Karpas-422 (cell line): Measurements from ENCODE around the gene ETS2. TPM values are rescaled to one million over a fixed set of nuclear protein-coding genes. Genes with fewer than 3 reads are reported as not detected.
A peak's percentile ranks its signal among the peaks of the same experiment; 100 is the strongest.

Experiments used
- DNase-seq: peaks from one replicate; pipeline ENCODE4 v3.0.0-alpha.2; 2015
- H2AFZ ChIP-seq: fragments of 200-600 bp; sonication (generic); 2 replicates; pipeline ENCODE4 v1.6.1; 2014; ENCODE audit warnings: antibody characterized with exemption, low read length, mixed read lengths
- H3K27ac ChIP-seq: fragments of 200-600 bp; sonication (generic); 2 replicates; pipeline ENCODE4 v1.5.1; 2014; ENCODE audit warnings: mild to moderate bottlenecking, low read length, moderate library complexity
- H3K27me3 ChIP-seq: fragments of 200-600 bp; sonication (generic); 2 replicates; pipeline ENCODE4 v1.6.1; 2014; ENCODE audit warnings: low read length, mixed read lengths
- H3K36me3 ChIP-seq: fragments of 200-600 bp; sonication (generic); 2 replicates; pipeline ENCODE4 v1.6.1; 2014; ENCODE audit warnings: low read length, mixed read lengths; ENCODE audit not compliant: insufficient read depth
- H3K4me1 ChIP-seq: fragments of 200-600 bp; sonication (generic); 2 replicates; pipeline ENCODE4 v1.6.1; 2014; ENCODE audit warnings: mild to moderate bottlenecking, low read length, mixed read lengths
- H3K4me2 ChIP-seq: fragments of 200-600 bp; sonication (generic); 2 replicates; pipeline ENCODE4 v1.6.1; 2014; ENCODE audit warnings: low read length, low read depth, mild to moderate bottlenecking; ENCODE audit not compliant: poor library complexity, severe bottlenecking
- H3K4me3 ChIP-seq: fragments of 200-600 bp; sonication (generic); 2 replicates; pipeline ENCODE4 v1.5.1; 2014; ENCODE audit warnings: mild to moderate bottlenecking, antibody characterized with exemption, low read length, mixed read lengths
- H3K79me2 ChIP-seq: fragments of 200-600 bp; sonication (generic); 2 replicates; pipeline ENCODE4 v1.6.1; 2014; ENCODE audit warnings: mild to moderate bottlenecking, low read length, mixed read lengths
- H3K9ac ChIP-seq: fragments of 200-600 bp; sonication (generic); 2 replicates; pipeline ENCODE4 v1.6.0; 2014; ENCODE audit warnings: low read length
- H3K9me2 ChIP-seq: fragments of 200-600 bp; sonication (generic), shearing (Covaris generic); replicated peaks from 2 replicates; pipeline ENCODE4 v1.6.0; 2014; ENCODE audit warnings: mild to moderate bottlenecking, low read length, moderate library complexity; ENCODE audit not compliant: insufficient read depth
- H3K9me3 ChIP-seq: fragments of 300-700, 200-600 bp; sonication (generic); 2 replicates; pipeline ENCODE4 v1.6.1; 2014; ENCODE audit warnings: low read length, mixed read lengths
- H4K20me1 ChIP-seq: fragments of 200-600 bp; sonication (generic); 2 replicates; pipeline ENCODE4 v1.6.1; 2014; ENCODE audit warnings: mild to moderate bottlenecking, antibody characterized with exemption, low read length, low read depth; ENCODE audit not compliant: insufficient read depth
- total RNA-seq: library from RNA; depleted of rRNA; stranded (reverse); fragments of >200 nt; shearing (Covaris generic); gene quantifications from 2 replicates; pipeline ENCODE4 v1.2.3, GENCODE V29; 2014; ENCODE audit warnings: low replicate concordance

ETS2 gene
- total RNA-seq, 1 experiment from 2014 or later, result 12.9 TPM

- no peaks in the 10 kb centered on the region for H3K9me2 ChIP-seq
- peaks cover 60% of the 10 kb centered on the region for H3K79me2 ChIP-seq
- no peaks in the 10 kb centered on the region for H3K27me3 ChIP-seq
- peak overlapping the region; percentile 81 for H3K4me3 ChIP-seq
- peak overlapping the region; percentile 89; the same call in 1 of the 2 replicates for H2AFZ ChIP-seq
- no peaks in the 10 kb centered on the region for H3K9me3 ChIP-seq
- H3K4me1 ChIP-seq, result peaks cover 42% of the 10 kb centered on the region
- peak overlapping the region; percentile 91 for H3K4me2 ChIP-seq
- H3K36me3 ChIP-seq, result peaks cover 19% of the 10 kb centered on the region
- H3K9ac ChIP-seq, result peak overlapping the region; percentile 91
- DNase-seq, result peak; percentile 71
- H4K20me1 ChIP-seq, result no peaks in the 10 kb centered on the region
- H3K27ac ChIP-seq, result peak overlapping the region; percentile 86
These were observed 618 bp downstream of the ETS2 start for GRCh38 chr21:38806153-38806941.

- Histone ChIP-seq H3K9me2 (no peaks in the 10 kb centered on the region), H4K20me1 (no peaks in the 10 kb centered on the region), H3K4me1 (peaks cover 42% of the 10 kb centered on the region), H3K4me3 (peak overlapping the region; percentile 81), H3K9ac (peak overlapping the region; percentile 91), H3K27ac (peak overlapping the region; percentile 86), H3K4me2 (peak overlapping the region; percentile 91), H2AFZ (no peak overlapping the region), H3K9me3 (no peaks in the 10 kb centered on the region), H3K79me2 (peaks cover 66% of the 10 kb centered on the region), H3K27me3 (no peaks in the 10 kb centered on the region), H3K36me3 (peaks cover 23% of the 10 kb centered on the region)
- DNase-seq, result no peak
These were observed 1.2 kb downstream of the ETS2 start for GRCh38 chr21:38806942-38807284.

- H3K79me2 ChIP-seq, result peaks cover 68% of the 10 kb centered on the region
- H2AFZ ChIP-seq, result no peak overlapping the region
- no peaks in the 10 kb centered on the region for H3K9me3 ChIP-seq
- H3K27me3 ChIP-seq, result no peaks in the 10 kb centered on the region
- no peaks in the 10 kb centered on the region for H4K20me1 ChIP-seq
- no peak for DNase-seq
- peaks cover 42% of the 10 kb centered on the region for H3K4me1 ChIP-seq
- no peaks in the 10 kb centered on the region for H3K9me2 ChIP-seq
- peak overlapping the region; percentile 91 for H3K9ac ChIP-seq
- H3K27ac ChIP-seq, result peak overlapping the region; percentile 86
- peak overlapping the region; percentile 81 for H3K4me3 ChIP-seq
- H3K4me2 ChIP-seq, result peak overlapping the region; percentile 91
- H3K36me3 ChIP-seq, result peaks cover 26% of the 10 kb centered on the region
These were observed 1.7 kb downstream of the ETS2 start for GRCh38 chr21:38807441-38807871.

- no peak for DNase-seq
- peak overlapping the region; percentile 86; the same call in 1 of the 2 replicates for H3K27ac ChIP-seq
- H2AFZ ChIP-seq, result no peak overlapping the region
- peak overlapping the region; percentile 91 for H3K4me2 ChIP-seq
- H3K9me3 ChIP-seq, result no peaks in the 10 kb centered on the region
- H3K36me3 ChIP-seq, result peaks cover 30% of the 10 kb centered on the region
- H3K27me3 ChIP-seq, result no peaks in the 10 kb centered on the region
- no peaks in the 10 kb centered on the region for H3K9me2 ChIP-seq
- peak overlapping the region; percentile 81 for H3K4me3 ChIP-seq
- H3K79me2 ChIP-seq, result peaks cover 68% of the 10 kb centered on the region
- no peaks in the 10 kb centered on the region for H4K20me1 ChIP-seq
- peak overlapping the region; percentile 91; the same call in 1 of the 2 replicates for H3K9ac ChIP-seq
- H3K4me1 ChIP-seq, result peaks cover 42% of the 10 kb centered on the region
These were observed 2.3 kb downstream of the ETS2 start for GRCh38 chr21:38807986-38808385.

- no peaks in the 10 kb centered on the region for H3K9me2 ChIP-seq
- peaks cover 68% of the 10 kb centered on the region for H3K79me2 ChIP-seq
- peak overlapping the region; percentile 91 for H3K4me2 ChIP-seq
- no peak overlapping the region for H2AFZ ChIP-seq
- no peaks in the 10 kb centered on the region for H3K9me3 ChIP-seq
- no peaks in the 10 kb centered on the region for H3K27me3 ChIP-seq
- DNase-seq, result peak; percentile 80
- peak overlapping the region; percentile 86 for H3K27ac ChIP-seq
- peaks cover 42% of the 10 kb centered on the region for H3K4me1 ChIP-seq
- H3K36me3 ChIP-seq, result peaks cover 41% of the 10 kb centered on the region
- peak overlapping the region; percentile 81; the same call in 1 of the 2 replicates for H3K4me3 ChIP-seq
- H3K9ac ChIP-seq, result peak overlapping the region; percentile 46; the same call in 1 of the 2 replicates
- H4K20me1 ChIP-seq, result no peaks in the 10 kb centered on the region
These were observed 3.6 kb downstream of the ETS2 start for GRCh38 chr21:38809198-38809878.

GRCh38 chr21:38810034-38810825 lies 4.5 kb downstream of the ETS2 start:
- H3K9me3 ChIP-seq, result no peaks in the 10 kb centered on the region
- no peaks in the 10 kb centered on the region for H3K9me2 ChIP-seq
- H3K79me2 ChIP-seq, result peaks cover 66% of the 10 kb centered on the region
- DNase-seq, result no peak
- H3K9ac ChIP-seq, result no peak overlapping the region
- peaks cover 35% of the 10 kb centered on the region for H3K4me1 ChIP-seq
- no peak overlapping the region for H3K4me2 ChIP-seq
- H3K27ac ChIP-seq, result peak overlapping the region; percentile 86
- no peak overlapping the region for H2AFZ ChIP-seq
- peaks cover 50% of the 10 kb centered on the region for H3K36me3 ChIP-seq
- H4K20me1 ChIP-seq, result no peaks in the 10 kb centered on the region
- H3K27me3 ChIP-seq, result no peaks in the 10 kb centered on the region
- H3K4me3 ChIP-seq, result no peak overlapping the region

GRCh38 chr21:38810826-38811164 lies 5.1 kb downstream of the ETS2 start:
- no peaks in the 10 kb centered on the region for H4K20me1 ChIP-seq

GRCh38 chr21:38811257-38811656 lies 5.5 kb downstream of the ETS2 start:
- Histone ChIP-seq H3K9me2 (no peaks in the 10 kb centered on the region), H3K27ac (no peak overlapping the region), H3K27me3 (no peaks in the 10 kb centered on the region), H2AFZ (no peak overlapping the region), H3K36me3 (peaks cover 54% of the 10 kb centered on the region), H3K4me2 (no peak overlapping the region), H3K4me3 (no peak overlapping the region), H3K9me3 (no peaks in the 10 kb centered on the region), H3K9ac (no peak overlapping the region), H3K4me1 (peaks cover 32% of the 10 kb centered on the region), H4K20me1 (no peaks in the 10 kb centered on the region), H3K79me2 (peaks cover 58% of the 10 kb centered on the region)
- DNase-seq, result no peak

More at GRCh38 chr21:38810826-38811164, 5.1 kb downstream of the ETS2 start:
- H3K27ac ChIP-seq, result no peak overlapping the region
- no peak overlapping the region for H3K4me3 ChIP-seq
- no peak for DNase-seq
- peaks cover 63% of the 10 kb centered on the region for H3K79me2 ChIP-seq
- H2AFZ ChIP-seq, result no peak overlapping the region
- no peak overlapping the region for H3K9ac ChIP-seq
- H3K4me2 ChIP-seq, result no peak overlapping the region
- no peaks in the 10 kb centered on the region for H3K27me3 ChIP-seq
- no peaks in the 10 kb centered on the region for H3K9me3 ChIP-seq
- H3K36me3 ChIP-seq, result peaks cover 52% of the 10 kb centered on the region
- H3K4me1 ChIP-seq, result peaks cover 32% of the 10 kb centered on the region
- no peaks in the 10 kb centered on the region for H3K9me2 ChIP-seq
